Measurements from ENCODE around the gene SART3.

GRCh38 chr12:108516511-108517275 lies 44.3 kb downstream of the SART3 start:
- no peak for TF ChIP-seq CTCF (IDR thresholded peaks at IDR 0.05)
- no peak for TF ChIP-seq POLR2A (IDR thresholded peaks at IDR 0.05)

Measured in heart left ventricle (tissue), 13 donors.